H1 (cell line): ENCODE data around the gene MAK. TPM values are rescaled to one million over a fixed set of nuclear protein-coding genes. Genes with fewer than 3 reads are reported as not detected.

ENCODE experiments used
- CBX8 ChIP-seq: fragments of 300-800, 300-1000 bp; sonication (generic); IDR thresholded peaks from 2 replicates; pipeline ENCODE4 v1.7.1; 2016; ENCODE audit warnings: low read depth, low read length, borderline replicate concordance
- EGR1 ChIP-seq: IDR thresholded peaks from 2 replicates; pipeline ENCODE4 v1.6.1; 2011; ENCODE audit warnings: low read depth, low read length, borderline replicate concordance
- polyA plus RNA-seq, 7 experiments: library from polyadenylated mRNA; depleted of rRNA in 3 of 7; stranded (reverse) in 5 of 7; unstranded in 2 of 7; fragments of >200 nt in 5 of 7; fragments of 200-250 nt in 2 of 7; gene quantifications; 1 replicate in 5 of 7; 2 replicates in 1 of 7; 4 replicates in 1 of 7; pipeline versions ENCODE4 v1.2.1 to v1.2.3, GENCODE V29; 2011 to 2013; ENCODE audit warnings: missing spikeins in 2 of 7, mixed read lengths in 2 of 7
- total RNA-seq: library from RNA; stranded (reverse); fragmentation: NEBNext Ultra II Directional; extraction: Animal tissue kit (Norgen Biotek cat#: 25700); gene quantifications from 2 replicates; pipeline ENCODE4 v1.2.1, GENCODE V29; 2021

MAK gene
- total and polyA plus RNA-seq, 2 of the 8 experiments (the other 6 are each of a cell fraction or from before 2014, with no cell fraction given): 0.08 to 0.37 TPM

DNA sequence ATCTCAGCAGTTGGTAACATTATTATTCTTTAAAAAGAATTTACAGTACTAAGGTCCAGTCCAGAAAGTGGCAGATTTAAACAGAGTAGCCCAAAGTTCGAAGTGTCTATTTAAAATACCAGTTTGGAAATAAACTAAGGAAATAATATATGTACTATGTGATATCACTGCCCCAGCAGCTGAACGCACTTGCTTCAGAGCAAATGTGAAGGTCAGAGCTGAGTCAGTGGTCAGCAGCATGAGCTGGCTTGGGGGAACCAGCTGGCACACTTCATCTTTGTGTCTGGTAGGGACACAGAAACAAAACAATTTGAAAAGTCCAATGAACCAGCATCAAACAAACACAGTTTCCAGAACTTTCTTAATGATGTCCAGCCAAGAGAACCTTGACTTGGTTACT, 75.3 kb downstream of the MAK start (continued):
- TF ChIP-seq CBX8 (no peak), EGR1 (no peak)
